Common myeloid progenitor, CD34-positive (primary cell): ENCODE results near the gene RAB12.

Experiments used
- CTCF ChIA-PET: fragments of 350-600 bp; sonication (Branson Sonifier 250); formaldehyde crosslinking; loops from one replicate; lab custom pipeline; 2021; ENCODE audit warnings: antibody characterized with exemption; lab: Charles Lee
- POLR2A ChIA-PET: fragments of 350-600 bp; sonication (Branson Sonifier 250); formaldehyde crosslinking; loops from one replicate; lab custom pipeline; 2021; ENCODE audit warnings: antibody characterized with exemption; lab: Charles Lee
- DNase-seq, 3 donors: peaks; one replicate each; pipeline versions ENCODE4 v3.0.0 to v3.0.0-alpha.2; 2013
- H3K27ac ChIP-seq, 2 experiments: 1 replicate in 1 of 2; 2 replicates in 1 of 2; pipeline ENCODE4 v1.7.0; 2013; ENCODE audit warnings: inconsistent platforms in 2 of 2, low read length in 2 of 2, mild to moderate bottlenecking in 2 of 2, low read depth in 1 of 2, moderate library complexity in 1 of 2; ENCODE audit not compliant: severe bottlenecking in 2 of 2, insufficient read depth in 1 of 2, poor library complexity in 1 of 2
- H3K27me3 ChIP-seq, 5 experiments: replicated peaks in 2 of 5; 1 replicate in 3 of 5; 2 replicates in 2 of 5; pipeline versions ENCODE4 v1.6.1 to v1.7.0; 2013; ENCODE audit warnings: low read length in 4 of 5, mild to moderate bottlenecking in 2 of 5, moderate library complexity in 2 of 5, inconsistent platforms in 1 of 5; ENCODE audit not compliant: insufficient read depth in 5 of 5, control insufficient read depth in 4 of 5
- H3K36me3 ChIP-seq, 4 experiments: 1 replicate in 2 of 4; 2 replicates in 2 of 4; pipeline versions ENCODE4 v1.6.1 to v1.7.0; 2013; ENCODE audit warnings: low read length in 3 of 4, control low read depth in 1 of 4, mild to moderate bottlenecking in 1 of 4; ENCODE audit not compliant: control insufficient read depth in 4 of 4, insufficient read depth in 4 of 4
- H3K4me1 ChIP-seq, 4 experiments: 1 replicate in 3 of 4; 2 replicates in 1 of 4; pipeline versions ENCODE4 v1.6.1 to v1.7.1; 2013; ENCODE audit warnings: low read length in 3 of 4, mild to moderate bottlenecking in 3 of 4, control low read depth in 1 of 4, inconsistent platforms in 1 of 4, moderate library complexity in 1 of 4; ENCODE audit not compliant: control insufficient read depth in 4 of 4, insufficient read depth in 4 of 4; ENCODE audit errors: control extremely low read depth in 1 of 4
- H3K4me3 ChIP-seq, 7 experiments: 1 replicate in 4 of 7; 2 replicates in 3 of 7; pipeline versions ENCODE4 v1.5.1 to v1.7.0; 2013; ENCODE audit warnings: mild to moderate bottlenecking in 7 of 7, low read length in 6 of 7, moderate library complexity in 6 of 7, inconsistent platforms in 2 of 7, low read depth in 2 of 7, control low read depth in 1 of 7; ENCODE audit not compliant: insufficient read depth in 4 of 7, control insufficient read depth in 1 of 7; ENCODE audit errors: extremely low read depth in 1 of 7
- H3K9me3 ChIP-seq, 5 experiments: 1 replicate in 4 of 5; 2 replicates in 1 of 5; pipeline versions ENCODE4 v1.6.1 to v1.7.1; 2013; ENCODE audit warnings: low read length in 4 of 5, mild to moderate bottlenecking in 2 of 5, inconsistent platforms in 1 of 5, low read depth in 1 of 5, moderate library complexity in 1 of 5; ENCODE audit not compliant: control insufficient read depth in 4 of 5, insufficient read depth in 2 of 5; ENCODE audit errors: control extremely low read depth in 1 of 5
- WGBS: methylation state at CpG from one replicate; pipeline ENCODE4 v1.1.5; 2013; ENCODE audit not compliant: insufficient coverage; 5-methylcytosine and 5-hydroxymethylcytosine counted together

Gene RAB12

DNA sequence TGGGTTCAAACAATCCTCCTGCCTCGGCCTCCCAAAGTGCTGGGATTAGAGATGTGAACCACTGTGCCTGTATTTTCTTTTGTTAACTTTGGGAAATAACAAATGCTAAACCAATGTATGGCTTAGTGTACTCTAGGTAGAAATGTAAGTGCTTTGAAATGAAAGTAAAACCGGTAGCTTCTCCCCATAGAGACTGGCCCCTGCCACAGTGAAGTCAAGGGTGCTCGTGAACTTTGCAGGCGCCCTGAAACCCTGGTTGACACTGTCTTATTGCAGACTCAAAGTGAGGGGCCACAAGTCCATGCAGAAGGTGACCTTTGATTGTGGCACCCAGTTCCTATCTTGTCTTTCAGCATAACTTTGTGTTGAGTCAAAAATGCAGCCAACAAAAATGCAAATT, 72.0 kb downstream of the RAB12 start:
- ChIA-PET POLR2A (no interaction called here), CTCF (interaction anchor here (0.9 kb wide), 1 partner anchor 13 kb away, joined by 3 read pairs; no protein-coding TSS in a partner anchor)
- no peaks in the 10 kb centered on the region for H3K9me3 ChIP-seq
- H3K4me3 ChIP-seq = no peak overlapping the region
- H3K4me1 ChIP-seq = no peaks in the 10 kb centered on the region
- DNase-seq = no peak
- H3K27me3 ChIP-seq = no peaks in the 10 kb centered on the region
- 95% methylated on average over 4 of the region's 4 CpGs for WGBS
- no peaks in the 10 kb centered on the region for H3K36me3 ChIP-seq
- no peak overlapping the region for H3K27ac ChIP-seq

GRCh38 chr18:8684577-8684976, 75.3 kb downstream of the RAB12 start:
- DNase-seq = no peak
- peaks cover 0 to 3% (median 0%) of the 10 kb centered on the region in 5 experiments for H3K27me3 ChIP-seq
- no peaks in the 10 kb centered on the region for H3K36me3 ChIP-seq
- H3K4me3 ChIP-seq = no peak overlapping the region
- 97% methylated on average over 7 of the region's 7 CpGs for WGBS
- no peak overlapping the region for H3K27ac ChIP-seq
- ChIA-PET POLR2A (no interaction called here), CTCF (no interaction called here)
- no peaks in the 10 kb centered on the region for H3K4me1 ChIP-seq
- H3K9me3 ChIP-seq = no peaks in the 10 kb centered on the region

DNA sequence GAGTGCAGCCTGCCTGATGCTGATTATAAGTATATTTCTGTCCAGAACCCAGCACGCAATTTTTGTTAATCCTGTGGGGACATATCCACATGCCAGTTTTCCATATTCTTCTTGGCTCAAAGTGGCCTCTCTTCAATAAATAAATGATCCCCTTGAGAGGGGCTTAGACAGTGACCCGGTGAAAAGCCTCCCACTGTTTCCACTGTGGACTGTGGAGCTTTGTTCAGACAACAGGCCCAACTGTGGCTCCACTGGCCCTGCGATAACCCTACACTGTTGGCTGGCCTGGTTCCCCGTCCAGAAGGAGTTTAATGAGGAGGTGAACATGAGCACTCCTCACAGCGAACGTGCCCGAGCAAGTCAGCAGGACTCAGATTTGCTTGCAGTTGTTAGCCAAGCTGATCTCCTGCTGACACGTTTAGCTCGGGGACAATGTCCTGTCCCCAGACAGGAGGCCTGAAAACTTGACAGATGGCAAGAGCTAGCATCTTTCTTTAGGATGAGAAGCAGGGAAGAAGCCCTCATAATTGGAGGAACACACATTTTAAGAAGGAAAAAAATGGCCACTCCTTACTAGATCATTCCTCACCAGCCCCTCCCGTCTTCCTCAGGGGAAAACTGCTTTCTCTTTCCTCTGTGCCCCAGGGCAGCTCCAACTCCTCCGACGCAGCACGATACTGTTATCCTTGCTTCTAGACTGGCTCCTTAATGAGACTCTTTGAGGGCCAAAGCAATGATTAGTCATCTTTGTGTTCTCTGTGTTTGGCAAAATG, 76.1 kb downstream of the RAB12 start:
- H3K27me3 ChIP-seq = peaks cover 0 to 3% (median 0%) of the 10 kb centered on the region in 5 experiments
- no peaks in the 10 kb centered on the region for H3K36me3 ChIP-seq
- H3K4me3 ChIP-seq = no peak overlapping the region
- no peak for DNase-seq
- POLR2A ChIA-PET = no interaction called here
- no peaks in the 10 kb centered on the region for H3K9me3 ChIP-seq
- H3K4me1 ChIP-seq = no peaks in the 10 kb centered on the region
- CTCF ChIA-PET = interaction anchor here (0.6 kb wide), 1 partner anchor 132 kb away, joined by 3 read pairs; no protein-coding TSS in a partner anchor
- 95% methylated on average over 13 of the region's 13 CpGs for WGBS
- H3K27ac ChIP-seq = no peak overlapping the region

DNA sequence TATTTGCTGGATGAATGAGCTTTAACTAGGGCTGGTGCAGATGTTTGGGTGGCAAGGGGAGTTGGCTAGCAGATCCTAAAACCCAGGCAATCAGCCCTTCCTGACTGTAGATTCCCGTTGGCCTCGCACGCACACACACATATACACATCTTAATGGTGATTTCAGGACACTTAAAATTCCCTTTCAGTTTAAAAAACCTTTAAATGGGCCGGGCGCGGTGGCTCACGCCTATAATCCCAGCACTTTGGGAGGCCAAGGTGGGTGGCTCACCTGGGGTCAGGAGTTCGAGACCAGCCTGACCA, 76.6 kb downstream of the RAB12 start:
- no peak overlapping the region for H3K4me3 ChIP-seq
- CTCF ChIA-PET = interaction anchor here (0.6 kb wide), 1 partner anchor 131 kb away, joined by 3 read pairs; no protein-coding TSS in a partner anchor
- no peak overlapping the region for H3K27ac ChIP-seq

GRCh38 chr18:8686611-8687010, 77.4 kb downstream of the RAB12 start:
- no peaks in the 10 kb centered on the region for H3K4me1 ChIP-seq
- peaks cover 0 to 3% (median 0%) of the 10 kb centered on the region in 5 experiments for H3K27me3 ChIP-seq
- ChIA-PET POLR2A (interaction anchor here (0.8 kb wide), 1 partner anchor 18 kb away, joined by 3 read pairs; no protein-coding TSS in a partner anchor), CTCF (interaction anchor here (2.7 kb wide), 1 partner anchor 10 kb away, joined by 9 read pairs; no protein-coding TSS in a partner anchor)
- H3K9me3 ChIP-seq = no peaks in the 10 kb centered on the region
- H3K27ac ChIP-seq = no peak overlapping the region
- no peaks in the 10 kb centered on the region for H3K36me3 ChIP-seq
- H3K4me3 ChIP-seq = no peak overlapping the region
- WGBS = 79% methylated on average over 3 of the region's 6 CpGs
- DNase-seq = no peak

More for the DNA sequence above, 76.6 kb downstream of the RAB12 start:
- Histone ChIP-seq H3K36me3 (no peaks in the 10 kb centered on the region), H3K27me3 (peaks cover 0 to 3% (median 0%) of the 10 kb centered on the region in 5 experiments), H3K4me1 (no peaks in the 10 kb centered on the region), H3K9me3 (no peaks in the 10 kb centered on the region)
- POLR2A ChIA-PET = interaction anchor here (0.8 kb wide), 1 partner anchor 19 kb away, joined by 3 read pairs; no protein-coding TSS in a partner anchor
- no peak for DNase-seq
- WGBS = 100% methylated on average over 2 of the region's 8 CpGs

GRCh38 chr18:8688216-8688800, 79.1 kb downstream of the RAB12 start:
- ChIA-PET CTCF (interaction anchor here (1.6 to 2.7 kb wide), 2 partner anchors 8 to 300 kb away, joined by 8 to 9 read pairs; no protein-coding TSS in a partner anchor), POLR2A (no interaction called here)
- no peak overlapping the region for H3K27ac ChIP-seq
- 100% methylated on average over 4 of the region's 8 CpGs for WGBS
- no peak overlapping the region for H3K4me3 ChIP-seq
- H3K36me3 ChIP-seq = no peaks in the 10 kb centered on the region
- no peaks in the 10 kb centered on the region for H3K4me1 ChIP-seq
- no peaks in the 10 kb centered on the region for H3K9me3 ChIP-seq
- no peak for DNase-seq
- H3K27me3 ChIP-seq = peaks cover 0 to 3% (median 0%) of the 10 kb centered on the region in 5 experiments

DNA sequence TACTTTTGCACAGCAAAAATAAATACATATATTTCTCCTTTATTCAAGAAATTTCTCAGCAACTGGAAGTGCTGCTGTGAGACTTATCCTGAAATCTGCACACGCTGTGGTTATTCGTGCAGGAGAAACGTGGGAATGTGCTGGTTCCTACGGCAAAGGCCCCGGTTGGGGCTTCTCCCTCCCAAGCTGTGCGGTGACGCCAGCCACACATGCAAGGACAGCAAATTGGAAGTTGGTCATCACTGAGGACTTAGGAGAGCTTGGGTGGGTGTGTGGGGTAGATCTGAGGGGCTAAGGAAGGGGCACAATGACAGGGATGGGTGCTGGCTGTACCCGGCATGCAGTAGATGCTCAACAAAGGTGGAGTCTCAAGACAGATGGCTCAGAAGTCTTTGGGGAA, 79.6 kb downstream of the RAB12 start:
- no peak for DNase-seq
- H3K27ac ChIP-seq = no peak overlapping the region
- H3K9me3 ChIP-seq = no peaks in the 10 kb centered on the region
- no peaks in the 10 kb centered on the region for H3K4me1 ChIP-seq
- H3K27me3 ChIP-seq = peaks cover 0 to 3% (median 0%) of the 10 kb centered on the region in 5 experiments
- 99% methylated on average over 8 of the region's 8 CpGs for WGBS
- ChIA-PET POLR2A (no interaction called here), CTCF (interaction anchor here (1.6 to 2.7 kb wide), 2 partner anchors 7 to 299 kb away, joined by 8 to 9 read pairs; no protein-coding TSS in a partner anchor)
- H3K36me3 ChIP-seq = no peaks in the 10 kb centered on the region
- no peak overlapping the region for H3K4me3 ChIP-seq
